HG02943 (cell line): ENCODE measurements around the gene PCDHB15.
"Not testable (repeated sequence)": the region's sequence is repeated elsewhere in the genome, so short reads cannot be mapped to it uniquely, and the experiment has no call there.

Experiments
- ATAC-seq: cut with Tn5 transposase; IDR thresholded peaks from one replicate; pipeline ENCODE4 v1.9.1; 2021; ENCODE audit warnings: mild to moderate bottlenecking, low read depth, moderate library complexity; ENCODE audit not compliant: unreplicated experiment

PCDHB15 gene

GRCh38 chr5:141245250-141245717 lies at the start of gene PCDHB15:
PCDHB15 (plus strand) TSS chr5:141245395; CDS start chr5:141245579, 184 bp downstream.
- no peak for ATAC-seq

DNA sequence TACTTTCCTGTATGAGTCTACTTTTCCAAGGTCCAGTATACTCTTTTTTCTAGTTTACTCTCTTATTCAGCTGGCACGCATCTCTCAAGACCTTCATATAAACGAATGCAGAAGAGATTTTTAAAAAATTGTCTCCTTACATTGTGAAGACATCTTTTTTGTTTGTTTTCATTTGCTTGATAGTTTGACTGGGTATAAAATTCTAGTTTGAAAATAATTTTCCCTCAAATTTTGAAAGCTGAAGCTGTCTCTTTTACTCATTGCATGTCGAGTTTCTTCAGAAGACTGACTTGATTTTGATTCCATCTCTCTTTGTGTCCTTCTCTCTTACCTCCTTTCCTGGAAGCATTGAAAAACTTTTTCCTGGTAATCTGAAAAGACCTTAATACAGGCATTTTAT lies 48.8 kb upstream of the PCDHB15 start:
- ATAC-seq: no peak

GRCh38 chr5:141199359-141200235 lies 45.6 kb upstream of the PCDHB15 start, which contains the start of gene PCDHB11:
PCDHB11 (plus strand) TSS chr5:141199627; CDS start chr5:141199775, 148 bp downstream.
- ATAC-seq: no peak

DNA sequence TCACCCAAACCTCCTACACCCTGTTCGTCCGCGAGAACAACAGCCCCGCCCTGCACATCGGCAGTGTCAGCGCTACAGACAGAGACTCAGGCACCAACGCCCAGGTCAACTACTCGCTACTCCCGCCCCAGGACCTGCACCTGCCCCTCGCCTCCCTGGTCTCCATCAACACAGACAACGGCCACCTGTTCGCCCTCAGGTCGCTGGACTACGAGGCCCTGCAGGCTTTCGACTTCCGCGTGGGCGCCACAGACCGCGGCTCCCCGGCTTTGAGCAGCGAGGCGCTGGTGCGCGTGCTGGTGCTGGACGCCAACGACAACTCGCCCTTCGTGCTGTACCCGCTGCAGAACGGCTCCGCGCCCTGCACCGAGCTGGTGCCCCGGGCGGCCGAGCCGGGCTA lies 44.1 kb upstream of the PCDHB15 start:
- not testable (repeated sequence) for ATAC-seq

- not testable (repeated sequence) for ATAC-seq
Measured at GRCh38 chr5:141201646-141202045, 43.5 kb upstream of the PCDHB15 start.

DNA sequence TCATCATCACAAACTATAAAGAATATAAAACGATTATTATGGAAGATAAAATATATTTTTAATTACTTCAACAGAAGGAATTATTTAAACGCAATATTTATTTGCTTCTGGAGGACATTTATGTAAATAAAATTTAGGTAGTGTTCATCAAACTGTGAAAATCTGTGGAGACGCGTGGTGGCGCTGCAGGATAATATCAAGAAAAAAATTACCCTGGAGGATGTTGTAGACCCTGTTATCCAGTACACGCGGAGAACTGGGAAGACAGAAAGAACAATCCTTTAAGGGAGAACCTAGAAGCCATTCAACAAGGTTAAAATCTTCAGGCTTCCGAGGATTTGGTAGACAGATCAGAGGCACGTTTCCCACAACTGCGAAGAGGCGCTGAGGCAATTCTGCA lies 36.7 kb upstream of the PCDHB15 start, which contains the start of gene PCDHB12:
PCDHB12 (plus strand) TSS at position 242 of the 400 bp plus-strand sequence. CDS start 189 bp downstream, outside the sequence.
- ATAC-seq: no peak

DNA sequence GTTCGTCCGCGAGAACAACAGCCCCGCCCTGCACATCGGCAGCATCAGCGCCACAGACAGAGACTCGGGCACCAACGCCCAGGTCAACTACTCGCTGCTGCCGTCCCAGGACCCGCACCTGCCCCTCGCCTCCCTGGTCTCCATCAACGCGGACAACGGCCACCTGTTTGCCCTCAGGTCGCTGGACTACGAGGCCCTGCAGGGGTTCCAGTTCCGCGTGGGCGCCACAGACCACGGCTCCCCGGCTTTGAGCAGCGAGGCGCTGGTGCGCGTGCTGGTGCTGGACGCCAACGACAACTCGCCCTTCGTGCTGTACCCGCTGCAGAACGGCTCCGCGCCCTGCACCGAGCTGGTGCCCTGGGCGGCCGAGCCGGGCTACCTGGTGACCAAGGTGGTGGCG lies 34.9 kb upstream of the PCDHB15 start:
- not testable (repeated sequence) for ATAC-seq

DNA sequence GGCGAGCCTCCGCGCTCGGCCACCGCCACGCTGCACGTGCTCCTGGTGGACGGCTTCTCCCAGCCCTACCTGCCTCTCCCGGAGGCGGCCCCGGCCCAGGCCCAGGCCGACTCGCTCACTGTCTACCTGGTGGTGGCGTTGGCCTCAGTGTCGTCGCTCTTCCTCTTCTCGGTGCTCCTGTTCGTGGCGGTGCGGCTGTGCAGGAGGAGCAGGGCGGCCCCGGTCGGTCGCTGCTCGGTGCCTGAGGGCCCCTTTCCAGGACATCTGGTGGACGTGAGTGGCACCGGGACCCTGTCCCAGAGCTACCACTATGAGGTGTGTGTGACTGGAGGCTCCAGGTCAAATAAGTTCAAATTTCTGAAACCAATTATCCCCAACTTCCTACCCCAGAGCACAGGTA lies 34.3 kb upstream of the PCDHB15 start:
- ATAC-seq: not testable (repeated sequence)

DNA sequence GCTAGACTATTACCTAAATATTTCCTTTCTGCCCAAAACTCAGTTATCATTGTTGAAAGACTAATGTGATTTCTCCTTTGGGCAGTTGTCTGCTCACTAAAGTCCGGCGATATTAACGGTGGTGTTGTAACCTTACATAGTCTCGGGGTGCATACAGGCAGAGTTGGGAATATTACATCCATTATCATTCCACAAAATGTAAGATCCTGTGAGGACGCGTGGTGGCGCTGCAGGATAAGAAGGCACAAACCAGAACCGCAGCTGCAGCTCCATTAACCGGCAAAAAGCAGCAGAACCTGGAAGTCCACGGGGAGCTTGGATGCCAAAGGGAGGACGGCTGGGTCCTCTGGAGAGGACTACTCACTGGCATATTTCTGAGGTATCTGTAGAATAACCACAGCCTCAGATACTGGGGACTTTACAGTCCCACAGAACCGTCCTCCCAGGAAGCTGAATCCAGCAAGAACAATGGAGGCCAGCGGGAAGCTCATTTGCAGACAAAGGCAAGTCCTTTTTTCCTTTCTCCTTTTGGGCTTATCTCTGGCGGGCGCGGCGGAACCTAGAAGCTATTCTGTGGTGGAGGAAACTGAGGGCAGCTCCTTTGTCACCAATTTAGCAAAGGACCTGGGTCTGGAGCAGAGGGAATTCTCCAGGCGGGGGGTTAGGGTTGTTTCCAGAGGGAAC lies 31.4 kb upstream of the PCDHB15 start, which contains the start of gene PCDHB13:
PCDHB13 (plus strand) TSS at position 264 of the 684 bp plus-strand sequence; CDS start at position 469, 205 bp downstream.
- ATAC-seq: not testable (repeated sequence)

DNA sequence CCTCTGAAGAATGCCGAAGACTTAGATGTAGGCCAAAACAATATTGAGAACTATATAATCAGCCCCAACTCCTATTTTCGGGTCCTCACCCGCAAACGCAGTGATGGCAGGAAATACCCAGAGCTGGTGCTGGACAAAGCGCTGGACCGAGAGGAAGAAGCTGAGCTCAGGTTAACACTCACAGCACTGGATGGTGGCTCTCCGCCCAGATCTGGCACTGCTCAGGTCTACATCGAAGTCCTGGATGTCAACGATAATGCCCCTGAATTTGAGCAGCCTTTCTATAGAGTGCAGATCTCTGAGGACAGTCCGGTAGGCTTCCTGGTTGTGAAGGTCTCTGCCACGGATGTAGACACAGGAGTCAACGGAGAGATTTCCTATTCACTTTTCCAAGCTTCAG lies 30.6 kb upstream of the PCDHB15 start:
- ATAC-seq: not testable (repeated sequence)

GRCh38 chr5:141215504-141215903 lies 29.7 kb upstream of the PCDHB15 start:
- not testable (repeated sequence) for ATAC-seq

- ATAC-seq: not testable (repeated sequence)
Measured at GRCh38 chr5:141216035-141216434, 29.2 kb upstream of the PCDHB15 start.

GRCh38 chr5:141223112-141223783 lies 21.9 kb upstream of the PCDHB15 start, which contains the start of gene PCDHB14:
PCDHB14 (plus strand) TSS chr5:141223343; CDS start chr5:141223506, 163 bp downstream.
- ATAC-seq: no peak

GRCh38 chr5:141224844-141225243 lies 20.4 kb upstream of the PCDHB15 start:
- ATAC-seq: not testable (repeated sequence)

GRCh38 chr5:141225421-141225820 lies 19.8 kb upstream of the PCDHB15 start:
- ATAC-seq: not testable (repeated sequence)

GRCh38 chr5:141234109-141234667 lies 11.0 kb upstream of the PCDHB15 start:
- ATAC-seq: no peak

GRCh38 chr5:141235922-141236321 lies 9.3 kb upstream of the PCDHB15 start:
- not testable (repeated sequence) for ATAC-seq

DNA sequence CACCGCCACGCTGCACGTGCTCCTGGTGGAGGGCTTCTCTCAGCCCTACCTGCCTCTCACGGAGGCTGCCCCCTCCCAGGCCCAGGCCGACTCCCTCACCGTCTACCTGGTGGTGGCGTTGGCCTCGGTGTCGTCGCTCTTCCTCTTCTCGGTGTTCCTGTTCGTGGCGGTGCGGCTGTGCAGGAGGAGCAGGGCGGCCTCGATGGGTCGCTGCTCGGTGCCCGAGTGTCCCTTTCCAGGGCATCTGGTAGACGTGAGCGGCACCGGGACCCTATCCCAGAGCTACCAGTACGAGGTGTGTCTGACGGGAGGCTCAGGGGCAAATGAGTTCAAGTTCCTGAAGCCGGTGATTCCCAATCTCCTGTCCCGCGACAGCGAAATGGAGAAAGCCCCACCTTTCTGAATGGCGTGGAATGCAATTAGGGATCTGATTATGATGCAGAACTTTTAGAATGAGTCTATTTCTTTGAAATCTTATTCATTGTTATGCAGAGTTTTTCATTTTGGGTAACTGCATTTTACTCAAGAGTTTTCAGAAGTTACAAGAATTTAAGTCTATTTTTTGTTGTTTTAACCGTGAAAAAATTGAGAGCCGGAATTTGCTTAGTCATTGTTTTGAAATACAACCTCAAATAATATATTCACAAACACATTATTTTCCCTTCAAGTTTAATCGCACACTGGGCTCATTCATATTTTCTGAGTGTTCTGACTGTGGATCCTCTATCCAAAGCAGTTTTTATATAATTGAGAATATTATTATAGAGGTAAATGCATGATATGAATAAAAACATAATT lies 8.5 kb upstream of the PCDHB15 start:
- ATAC-seq: no peak

- no peak for ATAC-seq
Measured at GRCh38 chr5:141241496-141241895, 3.7 kb upstream of the PCDHB15 start.
